ENCODE measurements around the gene TMEM37. TPM values are rescaled to one million over a fixed set of nuclear protein-coding genes. Genes with fewer than 3 reads are reported as not detected.

Gene TMEM37
- total and polyA plus RNA-seq, 2 of the 13 experiments (the other 11 are each of a cell fraction or from before 2014, with no cell fraction given), result 37.7 to 115 TPM

DNA sequence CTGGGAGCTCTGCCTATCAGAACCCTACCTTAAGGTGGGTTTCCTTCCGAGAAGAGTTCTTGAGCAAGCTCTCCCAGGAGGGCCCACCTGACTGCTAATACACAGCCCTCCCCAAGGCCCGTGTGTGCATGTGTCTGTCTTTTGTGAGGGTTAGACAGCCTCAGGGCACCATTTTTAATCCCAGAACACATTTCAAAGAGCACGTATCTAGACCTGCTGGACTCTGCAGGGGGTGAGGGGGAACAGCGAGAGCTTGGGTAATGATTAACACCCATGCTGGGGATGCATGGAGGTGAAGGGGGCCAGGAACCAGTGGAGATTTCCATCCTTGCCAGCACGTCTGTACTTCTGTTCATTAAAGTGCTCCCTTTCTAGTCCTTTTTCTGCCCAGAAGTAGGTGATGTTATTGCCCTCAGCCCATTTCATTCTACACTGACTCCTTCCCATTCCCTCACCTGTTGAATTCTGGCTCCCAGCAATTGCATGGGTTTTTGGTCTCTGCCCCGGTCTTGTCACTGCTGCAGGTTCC lies 6.5 kb downstream of the TMEM37 start (continued):
- 0 out of 2 replicates have a peak, but pooled peaks have one; percentile 3 for TF ChIP-seq ZNF646 (CRISPR knock-in tag; IDR thresholded peaks at IDR 0.05)
- TF ChIP-seq DNMT1 (CRISPR knock-in tag; IDR thresholded peaks at IDR 0.05), result no peak
- peak; percentile 86 for TF ChIP-seq ZNF232 (CRISPR knock-in tag; IDR thresholded peaks at IDR 0.05; ENCODE audit: borderline replicate concordance)
- TF ChIP-seq ZFX (CRISPR knock-in tag; IDR thresholded peaks at IDR 0.05; ENCODE audit: low read depth), result peak; percentile 63
- TF ChIP-seq ZNF383 (CRISPR knock-in tag; IDR thresholded peaks at IDR 0.05; ENCODE audit: borderline replicate concordance), result no peak; the same call in 1 of the 2 replicates
- TF ChIP-seq ZNF34 (CRISPR knock-in tag; IDR thresholded peaks at IDR 0.05; ENCODE audit: borderline replicate concordance), result 0 out of 2 replicates have a peak, but pooled peaks have one; percentile 67
- no peak for TF ChIP-seq ZNF713 (CRISPR knock-in tag; IDR thresholded peaks at IDR 0.05)
- TF ChIP-seq MXI1 (IDR thresholded peaks at IDR 0.05; ENCODE audit: borderline replicate concordance, low read depth, low read length), result peak; percentile 47; the same call in 1 of the 3 replicates
- peak; percentile 89; the same call in 1 of the 2 replicates for TF ChIP-seq ZNF614 (CRISPR knock-in tag; IDR thresholded peaks at IDR 0.05; ENCODE audit: borderline replicate concordance)
- no peak for TF ChIP-seq NONO (IDR thresholded peaks at IDR 0.05)
- TF ChIP-seq NONO (CRISPR knock-in tag; conservative IDR thresholded peaks at IDR 0.05), result peak; percentile 3; the same call in 1 of the 2 replicates
- TF ChIP-seq PHF5A (CRISPR knock-in tag; IDR thresholded peaks at IDR 0.05; ENCODE audit: low read depth, unreplicated experiment), result peak; percentile 59
- no peak for TF ChIP-seq RBAK (CRISPR knock-in tag; IDR thresholded peaks at IDR 0.05)
- TF ChIP-seq CREM (IDR thresholded peaks at IDR 0.05), result peak; percentile 56; the same call in 1 of the 2 replicates
- TF ChIP-seq CREM (CRISPR knock-in tag; IDR thresholded peaks at IDR 0.05), result no peak
- TF ChIP-seq SIX1 (CRISPR knock-in tag; IDR thresholded peaks at IDR 0.05; ENCODE audit: borderline replicate concordance), result peak; percentile 11; the same call in 1 of the 2 replicates
- TF ChIP-seq ZBTB20 (CRISPR knock-in tag; IDR thresholded peaks at IDR 0.05; ENCODE audit: borderline replicate concordance, low read depth), result peak; percentile 41; the same call in 1 of the 2 replicates
- TF ChIP-seq ARNT2 (CRISPR knock-in tag; IDR thresholded peaks at IDR 0.05; ENCODE audit: low read depth), result peak; percentile 28; the same call in 1 of the 2 replicates
- peak; percentile 62; the same call in 1 of the 2 replicates for TF ChIP-seq DPF2 (CRISPR knock-in tag; IDR thresholded peaks at IDR 0.05; ENCODE audit: borderline replicate concordance, low read depth)
- peak; percentile 27; the same call in 1 of the 2 replicates for TF ChIP-seq TFDP1 (CRISPR knock-in tag; IDR thresholded peaks at IDR 0.05; ENCODE audit: borderline replicate concordance)
- TF ChIP-seq, protein P1, sequence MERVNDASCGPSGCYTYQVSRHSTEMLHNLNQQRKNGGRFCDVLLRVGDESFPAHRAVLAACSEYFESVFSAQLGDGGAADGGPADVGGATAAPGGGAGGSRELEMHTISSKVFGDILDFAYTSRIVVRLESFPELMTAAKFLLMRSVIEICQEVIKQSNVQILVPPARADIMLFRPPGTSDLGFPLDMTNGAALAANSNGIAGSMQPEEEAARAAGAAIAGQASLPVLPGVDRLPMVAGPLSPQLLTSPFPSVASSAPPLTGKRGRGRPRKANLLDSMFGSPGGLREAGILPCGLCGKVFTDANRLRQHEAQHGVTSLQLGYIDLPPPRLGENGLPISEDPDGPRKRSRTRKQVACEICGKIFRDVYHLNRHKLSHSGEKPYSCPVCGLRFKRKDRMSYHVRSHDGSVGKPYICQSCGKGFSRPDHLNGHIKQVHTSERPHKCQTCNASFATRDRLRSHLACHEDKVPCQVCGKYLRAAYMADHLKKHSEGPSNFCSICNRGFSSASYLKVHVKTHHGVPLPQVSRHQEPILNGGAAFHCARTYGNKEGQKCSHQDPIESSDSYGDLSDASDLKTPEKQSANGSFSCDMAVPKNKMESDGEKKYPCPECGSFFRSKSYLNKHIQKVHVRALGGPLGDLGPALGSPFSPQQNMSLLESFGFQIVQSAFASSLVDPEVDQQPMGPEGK (CRISPR knock-in tag; IDR thresholded peaks at IDR 0.05), result peak; percentile 86

Measured in HepG2 (cell line).